Superior temporal gyrus (tissue), 1 donor: ENCODE measurements around the gene PRMT7.

Source experiments
- DNase-seq: peaks from one replicate; pipeline ENCODE4 v3.0.0-alpha.2; 2016; ENCODE audit errors: extremely low spot score

PRMT7 gene

DNA sequence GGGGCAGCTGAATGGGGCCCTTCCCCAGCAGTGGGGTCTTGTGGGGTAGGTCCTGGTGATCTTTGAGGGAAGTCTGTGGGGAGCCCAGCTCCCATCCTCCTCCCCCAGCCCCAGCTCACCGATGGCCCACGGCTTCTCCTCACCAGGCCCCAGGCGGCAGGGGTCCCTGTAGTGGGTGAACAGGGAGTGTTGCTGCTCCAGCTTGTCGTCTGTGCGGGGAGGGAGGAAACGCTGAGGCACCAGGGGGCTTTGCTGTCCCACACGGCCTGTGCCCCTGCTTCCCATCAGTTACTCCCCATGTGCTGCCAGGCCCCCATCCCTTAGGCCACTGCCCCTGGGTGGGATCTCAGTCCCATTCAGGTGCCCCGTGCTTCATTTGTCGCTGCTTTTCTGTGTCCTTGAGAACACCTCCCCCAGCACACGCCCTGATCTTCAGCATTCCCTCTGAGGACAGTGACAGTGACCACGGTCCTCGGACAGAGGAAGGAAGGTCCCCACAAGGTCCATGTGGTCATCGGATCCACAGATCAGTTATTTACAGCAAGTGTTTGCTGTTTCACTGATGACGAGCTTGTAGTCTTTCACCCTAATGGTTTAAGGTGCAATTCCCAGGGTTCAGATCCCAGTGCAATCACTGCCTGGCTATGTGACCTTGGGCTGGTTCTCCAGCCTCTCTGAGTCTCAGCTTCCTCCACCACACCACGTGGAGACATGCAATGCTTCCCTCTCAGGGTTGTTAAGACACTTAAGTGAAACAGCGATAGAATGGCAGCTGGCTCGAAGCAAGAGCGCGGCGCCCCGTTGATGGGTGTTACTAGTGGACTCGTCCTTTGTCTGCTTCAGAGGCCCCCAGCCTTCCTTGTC, 53.1 kb downstream of the PRMT7 start:
- no peak for DNase-seq

DNA sequence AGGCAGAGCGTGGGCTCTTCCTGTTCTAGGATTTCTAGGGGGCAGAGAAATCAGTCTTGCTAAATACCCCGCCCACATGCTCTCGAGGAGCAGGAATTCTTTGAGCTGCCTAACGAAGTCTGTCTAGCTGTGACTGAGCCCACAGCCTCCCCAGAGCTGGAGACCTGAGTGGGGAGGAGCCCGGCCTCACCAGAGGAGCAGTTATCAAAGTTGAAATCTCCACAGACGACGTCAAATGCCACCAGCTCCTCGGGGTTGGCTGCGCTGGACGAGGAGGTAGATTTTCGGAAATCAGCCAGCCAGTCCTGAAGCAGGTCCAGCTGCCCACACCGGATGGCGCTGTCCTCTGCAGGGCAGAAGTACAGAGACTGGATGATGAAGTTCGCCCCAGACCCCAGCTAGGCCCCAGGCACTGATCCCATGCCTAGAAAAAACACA, 53.8 kb downstream of the PRMT7 start:
- DNase-seq: no peak

- no peak for DNase-seq
Observed at GRCh38 chr16:68365167-68365817, 54.5 kb downstream of the PRMT7 start.

- DNase-seq: no peak
Observed at GRCh38 chr16:68366062-68366461, 55.2 kb downstream of the PRMT7 start.

DNA sequence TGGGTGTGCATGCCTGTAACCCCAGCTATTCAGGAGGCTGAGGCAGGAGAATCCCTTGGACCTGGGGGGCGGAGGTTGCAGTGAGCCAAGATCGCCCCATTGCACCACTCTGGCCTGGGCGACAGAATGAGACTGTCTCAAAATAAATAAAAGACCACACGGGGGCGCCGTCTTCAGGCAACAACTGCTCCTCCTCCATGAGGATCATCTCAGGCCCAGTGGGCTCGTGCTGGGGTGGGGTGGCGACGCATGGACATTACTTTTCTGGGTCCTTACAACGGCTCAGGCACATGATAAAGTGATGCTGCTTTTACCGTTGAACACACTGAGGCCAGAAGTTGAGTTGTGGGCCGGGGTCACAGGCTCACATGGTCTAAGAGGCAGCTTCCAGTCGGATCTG, 56.2 kb downstream of the PRMT7 start:
- no peak for DNase-seq

DNA sequence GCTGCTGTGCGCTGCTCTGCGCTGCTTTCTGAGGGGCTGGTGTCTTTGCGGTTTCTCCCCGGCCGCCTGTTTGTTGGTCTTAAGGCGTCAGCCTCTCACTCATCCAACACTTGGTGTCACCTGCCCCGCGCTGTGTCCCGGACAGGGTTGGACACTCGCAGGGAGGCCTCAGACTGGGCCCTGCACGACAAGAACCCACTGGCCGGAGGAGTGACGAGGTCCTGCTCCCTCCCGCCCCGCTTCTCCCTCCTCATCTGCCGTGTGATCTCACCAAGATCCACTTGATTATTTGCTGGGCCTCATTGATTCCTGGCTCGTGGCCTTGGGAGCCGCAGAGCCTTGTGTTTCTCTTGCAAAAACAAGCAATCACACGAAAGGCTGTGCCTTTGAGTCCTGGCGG, 56.6 kb downstream of the PRMT7 start:
- no peak for DNase-seq

DNA sequence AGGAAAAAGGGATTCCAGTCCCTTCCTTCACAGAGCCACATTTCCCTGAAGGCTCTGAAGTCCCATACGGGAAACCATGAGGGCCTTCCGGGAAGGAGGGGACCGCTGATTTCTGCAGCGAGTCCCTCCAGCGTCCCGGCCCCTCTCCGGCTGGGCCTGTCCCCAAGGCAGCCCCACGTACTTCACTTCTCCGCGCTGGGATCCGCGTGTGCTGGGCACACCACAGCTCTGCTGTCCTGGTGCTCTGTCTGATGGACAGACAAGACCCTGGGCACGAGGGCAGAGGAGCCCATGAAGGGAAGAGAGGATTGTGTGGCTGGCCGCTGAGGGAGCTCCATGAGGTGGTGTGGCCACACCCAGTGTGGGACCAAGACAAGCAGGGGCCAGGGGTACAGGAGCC, 57.1 kb downstream of the PRMT7 start:
- DNase-seq: no peak

DNA sequence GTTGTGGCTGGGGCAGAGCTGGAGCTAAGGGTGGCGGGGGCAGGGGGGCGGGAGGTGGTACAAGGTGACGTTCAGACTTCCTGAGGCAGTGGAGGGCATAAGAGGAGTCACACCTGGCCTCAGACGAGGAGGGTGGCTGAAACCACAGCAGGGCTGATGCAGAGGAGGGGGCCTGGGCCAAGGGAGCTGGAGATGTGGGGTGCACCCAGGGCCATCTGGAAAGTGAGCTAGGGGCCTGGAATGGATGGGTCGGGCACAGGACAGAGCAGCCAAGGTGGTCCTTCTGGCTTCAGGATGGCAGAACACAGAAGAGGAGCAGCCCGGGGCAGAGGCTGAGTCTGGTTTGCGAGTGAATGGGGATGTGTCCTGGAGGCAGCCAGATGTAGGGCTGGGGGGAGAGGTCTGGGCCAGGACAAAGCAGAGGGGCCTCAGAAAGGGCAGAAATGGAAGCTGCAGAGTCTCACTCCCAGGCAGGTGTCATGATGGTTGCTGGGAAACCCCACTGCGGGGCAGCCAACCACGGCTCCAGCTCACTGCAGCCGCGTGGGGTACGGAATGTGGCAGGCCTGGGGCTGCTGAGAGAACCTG, 57.6 kb downstream of the PRMT7 start:
- DNase-seq: no peak

GRCh38 chr16:68369168-68369567, 58.3 kb downstream of the PRMT7 start:
- DNase-seq: no peak

- peak; percentile 42 for DNase-seq
Observed at GRCh38 chr16:68369697-68370580, 59.1 kb downstream of the PRMT7 start.

- DNase-seq: no peak
Observed at GRCh38 chr16:68370581-68371275, 59.9 kb downstream of the PRMT7 start.

DNA sequence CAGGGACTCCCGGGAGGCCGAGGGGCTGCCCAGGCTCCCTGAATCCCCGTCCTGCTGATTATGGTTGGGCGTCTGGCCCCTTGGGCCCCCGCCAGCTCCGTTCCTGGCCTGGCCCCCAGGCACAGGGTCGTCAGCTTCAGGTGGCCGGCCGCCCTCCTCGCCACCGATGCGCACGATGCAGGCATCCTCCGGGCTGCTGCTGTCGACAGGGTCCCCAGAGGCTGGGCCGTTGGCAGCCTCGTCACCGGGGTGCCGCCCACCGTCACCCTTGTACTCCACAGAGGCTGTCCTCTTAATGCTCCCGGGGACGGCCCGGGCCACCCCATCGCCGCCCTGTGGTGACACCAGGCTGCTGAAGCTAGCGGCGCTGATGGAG, 60.4 kb downstream of the PRMT7 start:
- DNase-seq: no peak

DNA sequence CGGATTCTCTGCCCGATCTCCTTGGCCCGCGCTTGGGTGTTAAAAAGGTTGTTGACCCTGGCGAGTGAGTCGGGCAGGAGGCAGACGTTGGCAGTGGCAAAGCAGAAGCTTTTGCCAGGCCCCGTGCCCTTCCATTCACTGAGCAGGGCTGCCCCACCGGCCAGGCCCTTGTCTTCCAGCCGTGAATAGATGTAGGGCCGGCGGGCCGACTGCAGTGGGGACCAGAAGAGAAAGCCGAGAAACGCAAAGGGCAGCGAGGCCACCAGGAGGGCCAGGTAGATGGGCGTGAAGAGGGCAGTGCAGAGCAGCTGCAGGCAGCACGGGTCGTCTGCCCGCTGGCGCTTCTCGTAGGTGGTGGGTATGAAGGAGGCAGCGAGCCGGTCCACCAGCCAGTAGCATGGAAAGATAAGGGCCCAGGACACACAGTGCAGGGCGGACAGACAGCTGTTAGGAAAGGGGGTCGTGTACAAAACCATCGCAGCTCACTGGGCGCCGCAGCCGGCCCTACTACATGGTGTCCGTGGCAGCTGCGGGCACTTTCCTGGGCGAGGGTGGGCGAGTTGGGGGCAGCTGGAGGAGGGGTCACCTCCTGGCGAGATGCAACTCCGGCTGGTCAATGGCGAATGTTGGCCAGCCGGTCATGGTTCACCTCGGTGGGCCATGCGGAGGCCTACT, 61.0 kb downstream of the PRMT7 start:
- DNase-seq: no peak

DNA sequence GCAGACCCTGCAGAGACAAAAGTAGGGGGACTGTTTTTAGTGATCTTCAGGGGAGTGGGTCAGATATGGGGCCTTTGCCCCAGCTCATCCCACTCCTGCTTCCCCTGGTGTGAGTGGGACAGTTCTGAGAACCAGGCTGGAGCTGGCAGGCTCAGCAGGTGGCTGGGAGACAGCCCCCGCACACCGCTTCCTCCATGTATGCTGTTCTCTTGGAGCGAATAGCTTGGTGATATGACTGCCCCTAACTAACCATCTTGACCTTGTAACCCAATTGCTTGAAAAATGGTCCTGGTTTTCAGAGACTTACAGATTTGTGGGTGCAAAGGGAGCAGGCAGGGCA, 61.5 kb downstream of the PRMT7 start:
- DNase-seq: no peak

DNA sequence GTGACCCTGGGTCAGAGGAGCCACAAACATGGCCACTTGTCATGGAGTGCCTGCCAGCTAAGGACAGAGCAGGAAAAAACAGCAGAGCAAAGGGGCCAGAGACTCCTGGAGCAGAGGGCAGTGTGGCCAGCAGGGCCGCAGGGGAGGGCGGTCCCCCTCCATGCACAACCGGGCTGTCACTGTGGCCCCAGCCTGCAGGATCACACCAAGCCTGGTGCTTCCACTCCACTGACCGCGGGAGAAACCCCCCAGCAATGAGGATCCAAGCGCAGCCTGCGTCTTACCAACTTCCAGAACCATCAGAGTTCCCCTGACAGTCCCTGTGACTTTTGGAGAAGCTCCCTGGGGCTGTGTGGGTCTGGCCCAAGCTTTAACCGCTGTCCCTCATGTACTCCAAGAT, 62.0 kb downstream of the PRMT7 start:
- DNase-seq: no peak

GRCh38 chr16:68373528-68374245, 62.9 kb downstream of the PRMT7 start:
- no peak for DNase-seq

GRCh38 chr16:68374246-68374805, 63.5 kb downstream of the PRMT7 start:
- DNase-seq: peak; percentile 39

GRCh38 chr16:68374961-68375660, 64.3 kb downstream of the PRMT7 start:
- DNase-seq: no peak
